HG02623 (cell line): ENCODE measurements around the gene KCNJ14.

Experiments used
- ATAC-seq: cut with Tn5 transposase; IDR thresholded peaks from one replicate; pipeline ENCODE4 v1.9.1; 2021; ENCODE audit warnings: moderate library complexity; ENCODE audit not compliant: unreplicated experiment

The KCNJ14 gene

DNA sequence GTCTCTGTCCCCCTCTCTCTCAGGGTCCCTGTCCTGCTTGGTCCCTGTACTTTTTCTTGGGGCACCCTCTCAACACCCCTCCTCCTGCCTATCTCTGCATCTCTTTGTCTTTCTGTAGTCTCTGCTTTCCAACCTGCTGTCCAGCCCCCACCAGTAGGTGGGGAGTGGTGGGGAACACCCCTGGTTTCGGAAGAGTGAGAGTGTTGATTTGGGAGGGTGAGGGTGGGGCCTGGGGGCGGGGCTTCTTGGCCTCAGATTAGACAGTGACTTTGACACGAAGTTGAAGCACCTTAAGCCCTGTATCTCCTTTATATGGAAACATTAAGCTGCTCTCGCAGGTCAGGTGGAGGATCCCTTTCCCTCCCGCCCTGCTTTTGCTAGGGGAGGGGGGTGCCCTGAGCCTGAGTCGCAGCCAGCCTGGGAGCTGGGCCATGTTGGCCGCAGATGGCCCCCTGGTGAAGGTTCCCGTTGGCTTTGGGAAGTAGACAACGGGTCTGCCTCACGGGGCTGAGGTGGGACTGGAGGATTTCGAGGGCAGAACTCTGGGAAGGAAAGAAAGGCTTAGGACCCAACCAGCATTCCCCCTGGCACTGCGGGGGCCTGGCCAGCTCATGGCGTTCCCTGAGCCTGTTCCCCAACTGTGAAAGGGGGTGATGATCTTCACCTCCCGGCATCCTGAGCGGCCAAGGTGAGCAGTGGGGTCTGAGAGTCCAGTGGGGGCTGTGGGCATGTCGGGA lies at the start of gene KCNJ14:
TSS of gene KCNJ14 (plus strand) at position 404 of the 737 bp plus-strand sequence. CDS start 6,151 bp downstream, outside the sequence.
- no peak for ATAC-seq

DNA sequence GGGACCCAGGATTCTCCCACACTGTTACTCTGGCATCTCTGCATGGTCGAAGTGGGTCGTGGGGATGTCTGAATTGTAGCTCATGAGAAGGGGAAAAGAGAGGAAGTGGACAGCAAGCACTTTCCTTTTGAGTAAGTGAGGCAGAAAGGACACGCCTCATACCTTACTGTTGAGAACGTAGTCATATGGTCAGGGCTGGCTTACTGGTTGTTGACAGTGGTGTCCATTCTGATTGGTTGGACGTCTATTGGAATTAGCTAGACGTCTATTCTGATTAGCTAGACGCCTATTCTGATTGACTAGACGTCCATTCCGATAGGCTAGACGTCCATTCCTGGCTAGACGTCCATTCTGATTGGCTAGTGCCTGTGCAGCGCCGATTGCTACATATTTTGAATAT lies 49.5 kb upstream of the KCNJ14 start:
- ATAC-seq = no peak

- no peak for ATAC-seq
Observed at GRCh38 chr19:48413879-48414587, 41.3 kb upstream of the KCNJ14 start.

GRCh38 chr19:48415395-48415794 lies 40.0 kb upstream of the KCNJ14 start:
- ATAC-seq = no peak

DNA sequence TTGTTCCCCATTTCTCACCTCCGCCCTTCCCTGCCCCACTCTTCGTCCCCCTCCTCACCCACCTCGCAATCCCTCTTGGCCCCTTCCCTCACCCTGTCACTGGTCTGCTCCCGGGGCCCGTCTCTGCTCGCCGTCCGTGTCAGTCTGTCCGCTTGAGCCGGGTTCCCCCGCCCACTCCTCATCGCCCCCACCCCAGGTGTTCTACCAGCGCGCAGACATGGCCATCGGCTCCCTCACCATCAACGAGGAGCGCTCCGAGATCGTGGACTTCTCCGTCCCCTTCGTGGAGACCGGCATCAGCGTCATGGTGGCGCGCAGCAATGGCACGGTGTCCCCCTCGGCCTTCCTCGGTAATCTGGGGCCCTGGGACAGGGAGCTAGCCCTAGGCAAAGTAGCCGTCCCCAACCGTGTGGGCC lies 39.6 kb upstream of the KCNJ14 start:
- ATAC-seq = no peak

DNA sequence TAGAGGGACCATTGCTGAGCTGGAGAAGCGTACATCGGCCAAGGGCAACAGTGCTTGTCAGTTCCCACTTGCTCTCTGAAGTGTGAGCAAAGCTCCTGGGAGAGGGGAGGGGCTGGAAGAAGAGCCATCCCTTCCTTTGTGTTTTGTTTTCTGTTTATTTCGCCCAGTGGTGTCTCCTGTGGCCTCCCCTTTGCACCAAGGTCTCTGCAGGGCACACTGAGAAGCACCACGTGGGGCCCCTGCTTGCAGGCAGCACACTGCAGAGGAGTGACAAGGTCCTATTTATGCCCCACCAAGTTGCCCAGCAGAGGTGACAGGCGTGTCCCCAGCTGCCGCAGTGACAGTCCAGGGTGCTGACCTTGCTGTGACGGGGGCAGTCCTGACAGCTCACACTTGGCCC lies 38.0 kb upstream of the KCNJ14 start:
- no peak for ATAC-seq

DNA sequence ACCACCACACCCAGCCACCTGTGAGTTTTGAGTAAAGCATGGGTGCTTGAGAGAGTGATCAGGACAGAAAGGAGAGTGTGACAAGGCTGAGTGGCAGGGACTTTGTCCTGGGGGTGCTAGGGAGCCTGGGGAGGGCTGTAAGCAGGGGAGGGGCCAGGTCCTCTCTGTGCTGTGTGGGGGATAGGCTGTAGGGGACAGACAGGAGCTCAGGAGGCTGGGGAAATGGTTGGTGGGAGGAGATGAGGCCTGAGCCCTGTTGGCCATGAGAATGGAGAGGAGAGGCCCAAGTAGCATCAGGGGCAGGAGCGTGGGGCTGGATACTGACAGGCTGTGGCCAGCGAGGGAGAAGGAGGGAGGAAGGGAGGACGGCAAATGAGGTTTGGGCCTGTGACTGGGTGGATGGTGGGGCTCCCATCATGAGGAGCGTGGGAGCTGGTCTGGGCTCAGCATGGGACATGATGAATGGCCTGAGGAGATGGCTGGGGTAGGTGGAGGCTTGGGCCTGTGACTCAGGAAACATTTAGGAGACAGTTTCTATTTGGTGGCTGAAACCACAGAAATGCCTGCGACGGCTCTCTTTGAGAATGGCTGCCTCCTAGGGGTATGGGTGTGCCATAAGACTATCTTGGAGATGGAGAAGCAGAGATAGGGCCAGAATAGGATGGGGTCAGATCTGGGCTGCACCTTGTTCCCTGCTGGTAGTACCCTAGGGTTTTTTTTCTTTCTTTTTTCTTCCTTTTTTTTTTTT lies 36.9 kb upstream of the KCNJ14 start:
- ATAC-seq = no peak

- peak; percentile 57 for ATAC-seq
Observed at GRCh38 chr19:48419158-48419920, 36.0 kb upstream of the KCNJ14 start.

DNA sequence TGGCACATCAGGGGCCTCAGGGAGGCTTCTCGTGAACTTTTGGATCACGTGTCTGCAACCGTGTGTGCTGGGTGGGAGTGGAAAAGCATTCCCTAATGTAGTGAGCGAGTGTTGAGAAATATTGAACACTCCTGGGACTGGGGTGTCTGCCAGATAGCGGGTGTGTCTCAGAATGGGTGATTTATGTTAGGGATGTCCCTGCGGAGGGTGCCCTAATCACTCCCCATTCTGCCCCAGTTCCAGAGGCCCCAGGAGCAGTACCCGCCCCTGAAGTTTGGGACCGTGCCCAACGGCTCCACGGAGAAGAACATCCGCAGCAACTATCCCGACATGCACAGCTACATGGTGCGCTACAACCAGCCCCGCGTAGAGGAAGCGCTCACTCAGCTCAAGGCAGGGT lies 33.8 kb upstream of the KCNJ14 start:
- no peak for ATAC-seq

DNA sequence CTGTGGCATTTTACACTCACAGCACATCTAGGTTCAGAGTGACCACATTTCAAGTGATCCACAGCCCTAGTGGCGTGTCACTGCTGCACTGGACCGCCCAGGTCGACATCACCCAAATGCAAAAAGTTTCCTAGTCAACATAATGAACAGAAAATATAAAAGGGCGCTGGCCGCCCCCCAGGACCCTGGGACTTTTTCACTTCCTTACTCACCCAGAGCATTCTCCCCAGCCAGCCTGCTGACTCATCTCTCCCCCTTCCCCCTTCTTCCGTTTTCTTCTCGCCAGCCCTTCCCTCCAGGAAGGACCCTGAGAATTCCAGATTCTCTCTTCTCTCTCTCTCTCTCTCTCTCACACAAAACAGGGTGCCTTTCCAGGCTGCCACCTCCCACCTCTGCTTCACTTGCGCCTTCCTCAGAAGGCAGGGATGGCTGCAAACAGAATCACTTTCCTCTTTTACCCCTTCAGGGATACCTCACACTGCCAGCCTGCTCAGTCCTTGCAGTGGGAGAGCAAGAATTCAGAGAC lies 30.6 kb upstream of the KCNJ14 start:
- ATAC-seq = no peak

- ATAC-seq = no peak
Observed at GRCh38 chr19:48428670-48429069, 26.7 kb upstream of the KCNJ14 start.

DNA sequence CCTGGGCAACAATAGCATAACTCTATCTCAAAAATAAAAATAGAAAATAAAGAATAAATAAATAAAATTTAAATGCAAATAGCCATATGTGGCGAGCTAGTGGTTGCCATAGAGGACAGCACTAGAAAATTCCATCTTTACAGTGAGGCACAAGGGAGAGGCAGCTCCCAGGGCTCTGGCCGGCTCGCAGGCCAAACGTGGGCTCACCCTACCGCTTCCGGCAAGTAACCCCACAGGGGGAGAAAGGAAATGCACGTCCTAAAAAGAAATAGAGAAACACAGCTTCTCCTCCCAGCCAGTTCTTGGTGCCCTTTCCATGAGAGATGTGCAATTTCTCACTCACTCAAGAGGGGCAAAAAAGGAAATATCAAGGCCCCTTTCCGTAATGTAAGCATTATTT lies 22.0 kb upstream of the KCNJ14 start:
- no peak for ATAC-seq

- no peak for ATAC-seq
Observed at GRCh38 chr19:48436586-48436985, 18.8 kb upstream of the KCNJ14 start.

GRCh38 chr19:48441360-48442050 lies 13.9 kb upstream of the KCNJ14 start:
- no peak for ATAC-seq

DNA sequence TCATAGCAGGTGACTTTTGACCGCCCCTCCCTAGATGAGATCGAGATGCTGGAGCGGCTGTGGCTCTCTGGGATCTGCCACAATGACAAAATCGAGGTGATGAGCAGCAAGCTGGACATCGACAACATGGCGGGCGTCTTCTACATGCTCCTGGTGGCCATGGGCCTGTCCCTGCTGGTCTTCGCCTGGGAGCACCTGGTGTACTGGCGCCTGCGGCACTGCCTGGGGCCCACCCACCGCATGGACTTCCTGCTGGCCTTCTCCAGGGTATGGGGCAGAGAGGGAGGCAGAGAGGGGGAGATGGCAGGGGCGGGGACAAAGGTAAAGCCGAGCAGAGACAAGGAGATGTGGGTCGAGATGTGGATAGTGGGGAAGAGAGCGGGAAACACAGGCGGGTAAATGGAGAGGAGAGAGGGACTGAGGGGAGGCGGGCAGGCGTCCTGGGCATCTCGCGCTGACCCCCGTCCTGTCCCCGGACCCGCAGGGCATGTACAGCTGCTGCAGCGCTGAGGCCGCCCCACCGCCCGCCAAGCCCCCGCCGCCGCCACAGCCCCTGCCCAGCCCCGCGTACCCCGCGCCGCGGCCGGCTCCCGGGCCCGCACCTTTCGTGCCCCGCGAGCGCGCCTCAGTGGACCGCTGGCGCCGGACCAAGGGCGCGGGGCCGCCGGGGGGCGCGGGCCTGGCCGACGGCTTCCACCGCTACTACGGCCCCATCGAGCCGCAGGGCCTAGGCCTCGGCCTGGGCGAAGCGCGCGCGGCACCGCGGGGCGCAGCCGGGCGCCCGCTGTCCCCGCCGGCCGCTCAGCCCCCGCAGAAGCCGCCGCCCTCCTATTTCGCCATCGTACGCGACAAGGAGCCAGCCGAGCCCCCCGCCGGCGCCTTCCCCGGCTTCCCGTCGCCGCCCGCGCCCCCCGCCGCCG lies 13.0 kb upstream of the KCNJ14 start:
- no peak for ATAC-seq

DNA sequence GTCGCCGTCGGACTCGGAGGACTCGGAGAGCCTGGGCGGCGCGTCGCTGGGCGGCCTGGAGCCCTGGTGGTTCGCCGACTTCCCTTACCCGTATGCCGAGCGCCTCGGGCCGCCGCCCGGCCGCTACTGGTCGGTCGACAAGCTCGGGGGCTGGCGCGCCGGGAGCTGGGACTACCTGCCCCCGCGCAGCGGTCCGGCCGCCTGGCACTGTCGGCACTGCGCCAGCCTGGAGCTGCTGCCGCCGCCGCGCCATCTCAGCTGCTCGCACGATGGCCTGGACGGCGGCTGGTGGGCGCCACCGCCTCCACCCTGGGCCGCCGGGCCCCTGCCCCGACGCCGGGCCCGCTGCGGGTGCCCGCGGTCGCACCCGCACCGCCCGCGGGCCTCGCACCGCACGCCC lies 12.1 kb upstream of the KCNJ14 start:
- no peak for ATAC-seq

DNA sequence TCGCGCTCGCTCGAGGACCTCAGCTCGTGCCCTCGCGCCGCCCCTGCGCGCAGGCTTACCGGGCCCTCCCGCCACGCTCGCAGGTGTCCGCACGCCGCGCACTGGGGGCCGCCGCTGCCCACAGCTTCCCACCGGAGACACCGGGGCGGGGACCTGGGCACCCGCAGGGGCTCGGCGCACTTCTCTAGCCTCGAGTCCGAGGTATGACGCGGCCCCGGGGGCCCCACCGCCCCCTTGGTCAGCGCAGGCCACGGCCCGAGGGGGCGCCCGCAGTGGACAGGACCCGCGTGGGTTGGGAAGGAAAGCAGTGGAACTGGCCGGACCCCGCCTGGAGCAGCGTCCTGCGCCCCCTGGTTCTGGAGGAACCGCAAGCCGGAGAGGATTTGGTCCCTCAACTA lies 11.6 kb upstream of the KCNJ14 start:
- ATAC-seq = no peak

GRCh38 chr19:48444129-48444935 lies 11.0 kb upstream of the KCNJ14 start:
- ATAC-seq = no peak

DNA sequence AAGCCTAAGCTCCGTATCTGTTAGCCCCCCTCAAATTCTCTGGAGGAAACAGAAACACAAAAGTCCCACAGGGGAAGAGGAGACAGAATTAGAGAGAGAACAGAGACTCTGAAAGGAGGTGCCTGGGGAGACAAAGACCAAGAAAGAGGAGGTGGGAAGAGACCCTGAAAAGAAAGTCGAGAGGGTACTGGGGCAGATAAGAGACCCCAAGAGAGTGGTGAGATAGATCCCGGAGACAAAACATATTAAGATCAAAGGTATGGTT lies 10.5 kb upstream of the KCNJ14 start:
- ATAC-seq = no peak
